ENCODE data around the gene ZMIZ1.

The ZMIZ1 gene

DNA sequence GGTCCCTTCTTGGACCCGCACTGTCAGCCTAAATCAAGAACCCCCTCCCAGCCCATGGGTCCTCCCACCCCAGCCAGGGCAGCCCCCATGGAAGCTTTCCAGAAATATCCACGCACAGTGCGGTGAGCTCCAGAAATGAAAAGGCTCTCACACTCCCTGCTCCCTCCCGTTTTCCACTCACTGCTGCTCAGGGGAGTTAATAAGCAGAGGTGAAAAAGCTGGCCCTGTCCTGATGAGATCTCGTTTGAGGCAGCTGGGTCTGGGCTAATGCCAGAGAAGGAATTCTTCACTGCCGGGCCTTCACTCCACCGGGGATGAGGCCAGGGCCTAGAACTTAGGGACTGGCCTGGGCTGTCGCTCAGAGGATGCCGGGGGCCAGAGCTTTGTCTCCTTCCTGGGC lies 102.2 kb downstream of the ZMIZ1 start:
- TF ChIP-seq, protein P1, sequence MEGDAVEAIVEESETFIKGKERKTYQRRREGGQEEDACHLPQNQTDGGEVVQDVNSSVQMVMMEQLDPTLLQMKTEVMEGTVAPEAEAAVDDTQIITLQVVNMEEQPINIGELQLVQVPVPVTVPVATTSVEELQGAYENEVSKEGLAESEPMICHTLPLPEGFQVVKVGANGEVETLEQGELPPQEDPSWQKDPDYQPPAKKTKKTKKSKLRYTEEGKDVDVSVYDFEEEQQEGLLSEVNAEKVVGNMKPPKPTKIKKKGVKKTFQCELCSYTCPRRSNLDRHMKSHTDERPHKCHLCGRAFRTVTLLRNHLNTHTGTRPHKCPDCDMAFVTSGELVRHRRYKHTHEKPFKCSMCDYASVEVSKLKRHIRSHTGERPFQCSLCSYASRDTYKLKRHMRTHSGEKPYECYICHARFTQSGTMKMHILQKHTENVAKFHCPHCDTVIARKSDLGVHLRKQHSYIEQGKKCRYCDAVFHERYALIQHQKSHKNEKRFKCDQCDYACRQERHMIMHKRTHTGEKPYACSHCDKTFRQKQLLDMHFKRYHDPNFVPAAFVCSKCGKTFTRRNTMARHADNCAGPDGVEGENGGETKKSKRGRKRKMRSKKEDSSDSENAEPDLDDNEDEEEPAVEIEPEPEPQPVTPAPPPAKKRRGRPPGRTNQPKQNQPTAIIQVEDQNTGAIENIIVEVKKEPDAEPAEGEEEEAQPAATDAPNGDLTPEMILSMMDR (IDR thresholded peaks at IDR 0.05): no peak

DNA sequence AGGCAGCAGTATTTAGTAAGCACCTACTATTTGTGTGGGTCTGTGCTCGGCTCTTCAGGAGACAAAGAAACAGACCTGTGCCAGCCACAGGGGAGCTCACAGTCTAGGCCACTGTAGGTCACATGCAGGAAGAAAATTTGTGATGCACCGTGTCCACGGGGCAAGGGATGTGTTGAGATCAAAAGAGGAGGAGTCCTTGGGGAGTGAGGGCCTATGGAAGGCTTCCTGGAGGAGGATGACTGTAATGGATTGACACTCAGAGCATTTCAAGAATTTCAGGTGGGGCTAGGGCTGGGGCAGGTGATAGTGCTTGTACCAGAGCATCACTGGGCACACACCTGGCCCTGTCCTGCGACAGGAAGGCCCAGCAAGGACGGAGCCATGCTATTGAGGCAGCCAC lies 102.7 kb downstream of the ZMIZ1 start:
- TF ChIP-seq, protein P1 (IDR thresholded peaks at IDR 0.05): no peak

DNA sequence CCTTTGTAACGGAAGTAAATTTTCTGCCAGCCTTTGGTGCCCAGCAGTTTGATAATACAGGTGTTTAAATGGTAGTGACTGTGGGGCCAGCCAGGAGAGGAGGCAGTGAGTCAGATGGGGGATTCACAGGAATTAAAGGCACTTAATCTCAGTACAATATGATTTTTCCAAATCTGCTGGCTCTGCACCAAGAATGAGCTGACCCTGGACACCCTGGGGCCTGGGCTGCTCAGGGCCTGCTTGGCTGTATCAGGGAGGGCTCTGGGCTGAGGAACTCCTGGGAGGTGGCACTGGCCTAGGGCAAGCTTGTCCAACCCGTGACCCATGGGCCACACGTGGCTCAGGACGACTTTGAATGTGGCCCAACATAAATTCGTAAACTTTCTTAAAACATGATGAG lies 104.1 kb downstream of the ZMIZ1 start:
- TF ChIP-seq, protein P1 (IDR thresholded peaks at IDR 0.05): no peak

DNA sequence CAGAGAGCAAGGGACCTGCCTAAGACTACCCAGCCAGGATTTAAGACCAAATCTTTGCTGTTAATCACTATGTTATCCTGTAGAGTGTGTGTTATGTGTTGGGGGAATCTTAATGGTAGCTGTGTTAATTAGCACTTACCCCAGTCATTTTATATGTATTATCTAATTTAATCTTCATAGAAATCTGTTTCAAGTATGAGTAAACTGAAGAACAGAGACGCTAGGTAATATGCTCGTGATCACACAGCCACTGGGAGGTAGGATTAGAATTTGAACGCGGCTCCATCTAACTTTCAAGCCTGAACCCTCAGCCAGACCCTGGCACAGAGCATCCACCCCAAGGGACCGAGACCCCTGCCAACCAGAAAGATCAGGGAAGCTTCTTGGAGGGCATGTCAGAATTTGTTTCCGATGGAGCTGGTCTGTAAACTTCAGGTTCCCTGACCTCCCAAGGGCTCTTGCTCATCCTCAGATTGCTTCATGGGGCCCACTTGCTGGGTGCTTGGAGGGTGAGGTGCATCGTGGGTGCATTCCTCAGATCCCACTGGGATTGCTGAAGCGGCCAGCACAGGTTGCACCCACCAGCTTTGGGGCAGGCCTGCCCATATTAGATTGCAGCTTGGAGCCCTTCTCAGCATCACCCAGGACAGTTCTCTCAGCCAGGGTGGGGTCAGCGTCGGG lies 105.0 kb downstream of the ZMIZ1 start:
- TF ChIP-seq, protein P1 (IDR thresholded peaks at IDR 0.05): no peak

DNA sequence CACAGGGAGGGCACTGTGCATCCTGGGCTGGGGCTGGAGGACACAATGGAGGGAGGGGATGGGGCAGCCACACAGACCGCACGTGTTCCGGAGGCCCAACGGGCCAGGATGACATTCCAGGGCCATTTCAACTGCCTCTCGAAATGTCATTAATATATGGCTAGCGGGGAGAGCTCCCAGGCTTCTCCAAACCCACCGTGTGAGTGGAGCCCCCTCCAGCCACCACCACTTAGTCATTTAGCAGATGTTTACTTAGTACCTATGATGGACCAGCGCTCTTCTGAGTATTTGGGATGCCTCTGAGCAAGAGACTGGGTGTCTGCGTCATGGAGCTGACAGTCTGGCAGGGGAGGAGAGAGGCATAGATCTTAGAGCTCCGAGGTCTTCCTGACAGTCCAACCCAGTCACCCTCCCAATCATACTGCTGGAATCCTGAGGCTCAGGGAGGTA lies 107.3 kb downstream of the ZMIZ1 start:
- TF ChIP-seq, protein P1 (IDR thresholded peaks at IDR 0.05): no peak

DNA sequence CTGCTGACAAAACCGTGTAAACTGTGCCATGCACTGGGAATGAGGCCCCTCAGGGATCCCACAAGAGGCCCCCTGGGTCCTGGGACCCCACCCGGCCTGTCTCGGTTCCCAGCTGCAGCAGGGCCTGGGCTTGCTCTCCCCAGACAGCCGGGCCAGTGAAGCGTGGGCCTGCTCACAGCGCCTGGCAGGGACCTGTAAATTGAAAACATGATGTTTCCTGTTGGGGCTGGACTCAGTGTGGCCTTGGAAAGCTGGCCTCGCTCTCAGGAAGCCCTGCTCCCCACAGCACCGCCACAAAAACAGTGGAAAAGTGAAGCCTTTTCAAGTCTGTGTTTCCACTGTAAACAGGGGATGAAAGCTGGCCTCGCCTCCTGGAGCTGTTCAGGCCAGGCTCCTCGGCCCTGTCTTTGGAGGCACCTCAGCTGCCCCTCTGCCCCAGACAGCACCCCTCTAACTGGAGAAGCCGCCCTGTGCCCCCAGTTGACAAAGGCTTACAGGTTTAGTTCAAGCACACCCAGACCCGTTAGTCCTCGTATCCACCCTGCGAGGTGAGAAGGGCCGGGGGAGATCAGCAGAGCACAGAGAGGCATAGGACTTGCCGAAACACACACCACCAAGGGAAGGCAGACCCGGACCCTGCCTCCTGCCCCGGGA lies 108.3 kb downstream of the ZMIZ1 start:
- TF ChIP-seq, protein P1 (IDR thresholded peaks at IDR 0.05): no peak

DNA sequence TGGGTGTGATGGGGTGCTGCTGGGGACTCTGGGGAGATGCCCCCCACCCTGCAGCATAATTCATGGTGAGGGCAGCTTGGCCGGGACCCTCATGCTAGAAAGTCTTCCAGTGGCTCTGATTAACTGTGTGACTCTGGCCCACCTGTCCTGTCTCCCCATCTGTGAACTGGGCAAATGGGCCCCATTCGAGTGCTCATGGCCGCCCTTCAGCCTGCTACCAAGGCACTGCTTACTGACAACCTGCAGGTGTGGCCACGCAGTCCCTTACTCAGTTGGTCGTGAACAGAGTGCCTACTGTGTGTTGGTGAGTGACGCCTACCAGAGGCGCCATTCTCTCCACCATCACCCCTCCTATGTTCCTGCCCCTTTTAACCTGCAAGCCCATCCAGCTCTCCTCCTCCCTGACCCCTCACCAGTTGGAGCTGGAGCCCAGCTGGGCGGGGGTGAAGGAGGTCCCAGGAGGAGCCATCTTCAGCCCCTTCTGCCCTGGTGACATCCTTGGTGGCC lies 109.4 kb downstream of the ZMIZ1 start:
- TF ChIP-seq, protein P1 (IDR thresholded peaks at IDR 0.05): no peak

Data from LNCAP (cell line).